GM18505 (cell line): Measurements from ENCODE around the gene JAG1.

Experiments used
- ATAC-seq: cut with Tn5 transposase; IDR thresholded peaks from one replicate; pipeline ENCODE4 v1.9.1; 2021; ENCODE audit not compliant: unreplicated experiment
- POLR2A ChIP-seq: IDR thresholded peaks from 4 replicates; pipeline ENCODE4 v1.6.1; 2011; ENCODE audit warnings: borderline replicate concordance; ENCODE audit not compliant: insufficient read depth, insufficient read length; ENCODE audit errors: extremely low read depth

The JAG1 gene

GRCh38 chr20:10668677-10669368 lies 5.0 kb downstream of the JAG1 start:
- ATAC-seq, result no peak
- no peak for TF ChIP-seq POLR2A

GRCh38 chr20:10667560-10668167 lies 6.1 kb downstream of the JAG1 start:
- TF ChIP-seq POLR2A, result no peak
- no peak for ATAC-seq

- no peak for TF ChIP-seq POLR2A
- no peak for ATAC-seq
Observed at GRCh38 chr20:10667077-10667401, 6.8 kb downstream of the JAG1 start.

GRCh38 chr20:10666221-10667076 lies 7.3 kb downstream of the JAG1 start:
- TF ChIP-seq POLR2A, result no peak

GRCh38 chr20:10665791-10666190 lies 8.0 kb downstream of the JAG1 start:
- no peak for TF ChIP-seq POLR2A

More at GRCh38 chr20:10666221-10667076, 7.3 kb downstream of the JAG1 start:
- no peak for ATAC-seq

GRCh38 chr20:10665027-10665561 lies 8.7 kb downstream of the JAG1 start:
- TF ChIP-seq POLR2A, result no peak
- no peak for ATAC-seq

More at GRCh38 chr20:10665791-10666190, 8.0 kb downstream of the JAG1 start:
- ATAC-seq, result no peak

GRCh38 chr20:10663756-10664155 lies 10.0 kb downstream of the JAG1 start:
- no peak for TF ChIP-seq POLR2A
- ATAC-seq, result no peak

GRCh38 chr20:10662661-10663458 lies 10.9 kb downstream of the JAG1 start:
- no peak for TF ChIP-seq POLR2A
- no peak for ATAC-seq

GRCh38 chr20:10662151-10662550 lies 11.6 kb downstream of the JAG1 start:
- no peak for ATAC-seq
- no peak for TF ChIP-seq POLR2A

- ATAC-seq, result no peak
- no peak for TF ChIP-seq POLR2A
Observed at GRCh38 chr20:10661261-10661660, 12.5 kb downstream of the JAG1 start.

GRCh38 chr20:10660661-10661060 lies 13.1 kb downstream of the JAG1 start:
- TF ChIP-seq POLR2A, result no peak
- ATAC-seq, result no peak

- ATAC-seq, result no peak
Observed at GRCh38 chr20:10659651-10660601, 13.9 kb downstream of the JAG1 start.

More at GRCh38 chr20:10659651-10660601, 13.9 kb downstream of the JAG1 start:
- TF ChIP-seq POLR2A, result no peak
